DND-41 (cell line): Measurements from ENCODE around the gene TLX1.

Source experiments
- CTCF ChIP-seq: IDR thresholded peaks from 2 replicates; pipeline ENCODE4 v1.5.1; 2012; ENCODE audit warnings: borderline replicate concordance, low read length, moderate library complexity, mild to moderate bottlenecking; ENCODE audit not compliant: poor library complexity, severe bottlenecking; ENCODE audit errors: extremely low read depth
- EZH2 ChIP-seq: IDR thresholded peaks from 3 replicates; pipeline ENCODE4 v1.6.1; 2012; ENCODE audit warnings: borderline replicate concordance, low read depth, mild to moderate bottlenecking, moderate library complexity, low read length, inconsistent platforms; ENCODE audit not compliant: severe bottlenecking

- TF ChIP-seq CTCF (no peak), EZH2 (no peak)
These were observed 3.4 kb downstream of the TLX1 start for GRCh38 chr10:101134299-101135127.
